IMR-90 (cell line): ENCODE measurements around the gene DENND1C. TPM values are rescaled to one million over a fixed set of nuclear protein-coding genes. Genes with fewer than 3 reads are reported as not detected.

Source experiments
- ATAC-seq: fragments of 200-7000 bp; cut with Tn5 transposase; 2 replicates; pipeline ENCODE4 v1.9.1; 2020; ENCODE audit warnings: low read depth, mild to moderate bottlenecking, moderate library complexity
- BruUV-seq: library from RNA; stranded (reverse); fragments of 400-500 nt; replicated peaks from 2 replicates; lab custom pipeline; 2021; lab: Mats Ljungman, UMichigan
- CTCF ChIA-PET: fragments of 300-600 bp; formaldehyde crosslinking; extraction: SDS; loops from one replicate; lab custom pipeline; 2021; ENCODE audit warnings: antibody characterized with exemption; lab: Yijun Ruan, JAX
- POLR2A ChIA-PET: fragments of 300-600 bp; sonication (Branson Sonifier 250); formaldehyde crosslinking; loops from one replicate; lab custom pipeline; 2022; ENCODE audit warnings: antibody characterized with exemption; ENCODE audit not compliant: unreplicated experiment; lab: Charles Lee
- DNase-seq: peaks from one replicate; pipeline ENCODE4 v3.0.0; 2013
- H2AFZ ChIP-seq: replicated peaks from 2 replicates; pipeline ENCODE3; 2013; ENCODE audit warnings: low read length, mild to moderate bottlenecking; ENCODE audit not compliant: poor library complexity
- H2AK5ac ChIP-seq: 2 replicates; pipeline ENCODE4 v1.6.1; 2013; ENCODE audit warnings: low read depth, low read length, inconsistent platforms
- H2AK9ac ChIP-seq: replicated peaks from 2 replicates; pipeline ENCODE3; 2013; ENCODE audit warnings: mild to moderate bottlenecking, low read depth, low read length, moderate library complexity; ENCODE audit not compliant: poor library complexity
- H2BK120ac ChIP-seq: 2 replicates; pipeline ENCODE4 v1.6.1; 2013; ENCODE audit warnings: low read depth, low read length, inconsistent platforms
- H2BK15ac ChIP-seq: 3 replicates; pipeline ENCODE4 v1.6.1; 2013; ENCODE audit warnings: low read depth, low read length, inconsistent platforms
- H2BK20ac ChIP-seq: 2 replicates; pipeline ENCODE4 v1.6.1; 2013; ENCODE audit warnings: low read depth, mild to moderate bottlenecking, inconsistent platforms, low read length, moderate library complexity
- H2BK5ac ChIP-seq: 2 replicates; pipeline ENCODE4 v1.6.1; 2013; ENCODE audit warnings: mild to moderate bottlenecking, low read depth, low read length, inconsistent platforms; ENCODE audit not compliant: poor library complexity, severe bottlenecking
- H3K14ac ChIP-seq: replicated peaks from 2 replicates; pipeline ENCODE4 v1.6.1; 2013; ENCODE audit warnings: low read depth, low read length, inconsistent platforms
- H3K18ac ChIP-seq: 2 replicates; pipeline ENCODE4 v1.6.1; 2013; ENCODE audit warnings: low read depth, low read length, control low read depth
- H3K23ac ChIP-seq: 2 replicates; pipeline ENCODE4 v1.6.1; 2013; ENCODE audit warnings: low read depth, low read length, inconsistent platforms
- H3K27ac ChIP-seq: 2 replicates; pipeline ENCODE4 v1.5.1; 2013; ENCODE audit warnings: mild to moderate bottlenecking, control low read depth, low read length; ENCODE audit not compliant: insufficient read depth
- H3K27me3 ChIP-seq: 2 replicates; pipeline ENCODE4 v1.6.1; 2013; ENCODE audit warnings: low read length; ENCODE audit not compliant: control insufficient read depth, insufficient read depth
- H3K36me3 ChIP-seq: 2 replicates; pipeline ENCODE4 v1.6.1; 2013; ENCODE audit warnings: low read length, mixed read lengths; ENCODE audit not compliant: control insufficient read depth, insufficient read depth
- H3K4ac ChIP-seq: 2 replicates; pipeline ENCODE4 v1.6.1; 2013; ENCODE audit warnings: low read depth, low read length, inconsistent platforms
- H3K4me1 ChIP-seq: 2 replicates; pipeline ENCODE4 v1.6.1; 2013; ENCODE audit warnings: low read length, mixed read lengths; ENCODE audit not compliant: control insufficient read depth, insufficient read depth
- H3K4me2 ChIP-seq: 2 replicates; pipeline ENCODE4 v1.6.1; 2013; ENCODE audit warnings: low read depth, mild to moderate bottlenecking, control low read depth, low read length, moderate library complexity
- H3K4me3 ChIP-seq: 2 replicates; pipeline ENCODE4 v1.5.1; 2013; ENCODE audit warnings: low read depth, mild to moderate bottlenecking, control low read depth, low read length, moderate library complexity; ENCODE audit not compliant: insufficient read depth
- H3K56ac ChIP-seq: 2 replicates; pipeline ENCODE4 v1.6.1; 2013; ENCODE audit warnings: low read length, inconsistent platforms; ENCODE audit not compliant: insufficient read depth; ENCODE audit errors: extremely low read depth
- H3K79me1 ChIP-seq, 2 experiments: 2 replicates each; pipeline ENCODE4 v1.6.1; 2013; ENCODE audit warnings: low read length in 2 of 2, inconsistent platforms in 1 of 2, low read depth in 1 of 2
- H3K9ac ChIP-seq: 2 replicates; pipeline ENCODE4 v1.6.1; 2013; ENCODE audit warnings: low read depth, low read length, control low read depth
- H3K9me1 ChIP-seq: 2 replicates; pipeline ENCODE4 v1.6.1; 2013; ENCODE audit warnings: low read length, inconsistent platforms; ENCODE audit not compliant: insufficient read depth
- H3K9me3 ChIP-seq: 2 replicates; pipeline ENCODE4 v1.6.1; 2013; ENCODE audit warnings: low read length; ENCODE audit not compliant: control insufficient read depth, insufficient read depth
- H4K20me1 ChIP-seq: 2 replicates; pipeline ENCODE4 v1.6.1; 2013; ENCODE audit warnings: low read length, inconsistent platforms; ENCODE audit not compliant: insufficient read depth
- H4K5ac ChIP-seq: 2 replicates; pipeline ENCODE4 v1.6.1; 2013; ENCODE audit warnings: mild to moderate bottlenecking, low read depth, low read length, control low read depth
- H4K8ac ChIP-seq, 2 experiments: 2 replicates each; pipeline ENCODE4 v1.6.1; 2013; ENCODE audit warnings: low read depth in 2 of 2, low read length in 2 of 2, control low read depth in 1 of 2, inconsistent platforms in 1 of 2
- H4K91ac ChIP-seq: 2 replicates; pipeline ENCODE4 v1.6.1; 2013; ENCODE audit warnings: low read depth, low read length, inconsistent platforms; ENCODE audit not compliant: insufficient read depth
- BHLHE40 ChIP-seq: fragments of 150-350 bp; IDR thresholded peaks from 2 replicates; pipeline ENCODE4 v1.6.1; 2016; ENCODE audit warnings: mild to moderate bottlenecking, low read depth, low read length
- CEBPB ChIP-seq: IDR thresholded peaks from 2 replicates; pipeline ENCODE4 v1.6.1; 2012; ENCODE audit warnings: low read depth, low read length, improper control_type of control experiment
- CHD1 ChIP-seq: IDR thresholded peaks from 2 replicates; pipeline ENCODE4 v1.6.1; 2012; ENCODE audit warnings: low read depth, low read length, improper control_type of control experiment
- FOS ChIP-seq: fragments of 150-350 bp; IDR thresholded peaks from 2 replicates; pipeline ENCODE4 v1.6.1; 2016; ENCODE audit warnings: low read depth, low read length
- MAFK ChIP-seq: IDR thresholded peaks from 2 replicates; pipeline ENCODE4 v1.6.1; 2012; ENCODE audit warnings: low read depth, low read length, improper control_type of control experiment
- MAZ ChIP-seq: IDR thresholded peaks from 2 replicates; pipeline ENCODE4 v1.6.1; 2012; ENCODE audit warnings: low read depth, mild to moderate bottlenecking, low read length, improper control_type of control experiment, moderate library complexity, borderline replicate concordance
- MXI1 ChIP-seq: IDR thresholded peaks from 2 replicates; pipeline ENCODE4 v1.6.1; 2012; ENCODE audit warnings: low read depth, mild to moderate bottlenecking, low read length, moderate library complexity, borderline replicate concordance
- NFE2L2 ChIP-seq: fragments of 150-350 bp; IDR thresholded peaks from 2 replicates; pipeline ENCODE4 v1.6.1; 2016; ENCODE audit warnings: low read depth, mild to moderate bottlenecking, low read length
- POLR2A ChIP-seq: IDR thresholded peaks from 2 replicates; pipeline ENCODE4 v1.6.1; 2012; ENCODE audit warnings: mild to moderate bottlenecking, low read depth, low read length
- RAD21 ChIP-seq: IDR thresholded peaks from 2 replicates; pipeline ENCODE4 v1.6.1; 2012; ENCODE audit warnings: low read length, improper control_type of control experiment
- RCOR1 ChIP-seq: IDR thresholded peaks from 2 replicates; pipeline ENCODE4 v1.6.1; 2012; ENCODE audit warnings: mild to moderate bottlenecking, low read length, improper control_type of control experiment; ENCODE audit not compliant: insufficient replicate concordance
- RFX5 ChIP-seq: IDR thresholded peaks from 2 replicates; pipeline ENCODE4 v1.8.0; 2012; ENCODE audit warnings: low read depth, mild to moderate bottlenecking, low read length, moderate library complexity
- SMC3 ChIP-seq: fragments of 150-350 bp; IDR thresholded peaks from 2 replicates; pipeline ENCODE4 v1.6.1; 2016; ENCODE audit warnings: low read depth, mild to moderate bottlenecking, antibody characterized with exemption, low read length, moderate library complexity
- WGBS, 2 experiments: methylation state at CpG; one replicate each; pipeline versions ENCODE4 v1.1.5 to v1.1.7; 2013; ENCODE audit warnings: missing lambda C conversion rate in 2 of 2; ENCODE audit not compliant: insufficient read length in 1 of 2; ENCODE audit errors: extremely low coverage in 2 of 2; 5-methylcytosine and 5-hydroxymethylcytosine counted together
- dilution Hi-C: fragments of 300-500 bp; cut with HindIII; formaldehyde crosslinking; loops from one replicate; pipeline ENCODE4 v1.14.3; 2018; ENCODE audit warnings: low sequenced_read_pairs; ENCODE audit not compliant: unreplicated experiment
- in situ Hi-C: fragments of 300-500 bp; cut with MboI; formaldehyde crosslinking; loops from 3 replicates; pipeline ENCODE4 v1.14.3; 2019; ENCODE audit warnings: low sequenced_read_pairs, inconsistent platforms, mixed read lengths
- intact Hi-C: fragments of 100-400 bp; cut with micrococcal nuclease; formaldehyde crosslinking; loops from 2 replicates; pipeline ENCODE4 v1.10.0; 2022
- polyA plus RNA-seq, 3 experiments: library from polyadenylated mRNA; depleted of rRNA; stranded (reverse); fragments of >200 nt; gene quantifications; 2 replicates each; pipeline ENCODE4 v1.2.3, GENCODE V29; 2012; ENCODE audit warnings: low replicate concordance in 1 of 3
- total RNA-seq: library from RNA; depleted of rRNA; stranded (reverse); fragments of >200 nt; gene quantifications from 2 replicates; pipeline ENCODE4 v1.2.3, GENCODE V29; 2012
- TF ChIP-seq, protein P1 (sequence below): fragments of 150-350 bp; IDR thresholded peaks from 2 replicates; pipeline ENCODE4 v1.6.1; 2016; ENCODE audit warnings: low read depth, mild to moderate bottlenecking, low read length, moderate library complexity, borderline replicate concordance
- TF ChIP-seq, protein P2 (sequence below): fragments of 150-350 bp; IDR thresholded peaks from 2 replicates; pipeline ENCODE4 v1.6.1; 2017; ENCODE audit warnings: mild to moderate bottlenecking, antibody characterized with exemption, low read length, low read depth
- TF ChIP-seq, protein P3 (sequence below): conservative IDR thresholded peaks from 2 replicates; pipeline ENCODE4 v1.5.1; 2012; ENCODE audit warnings: mild to moderate bottlenecking, low read depth, low read length, improper control_type of control experiment

DENND1C gene
- total and polyA plus RNA-seq, 2 of the 4 experiments (the other 2 are of a cell fraction), result not detected

DNA sequence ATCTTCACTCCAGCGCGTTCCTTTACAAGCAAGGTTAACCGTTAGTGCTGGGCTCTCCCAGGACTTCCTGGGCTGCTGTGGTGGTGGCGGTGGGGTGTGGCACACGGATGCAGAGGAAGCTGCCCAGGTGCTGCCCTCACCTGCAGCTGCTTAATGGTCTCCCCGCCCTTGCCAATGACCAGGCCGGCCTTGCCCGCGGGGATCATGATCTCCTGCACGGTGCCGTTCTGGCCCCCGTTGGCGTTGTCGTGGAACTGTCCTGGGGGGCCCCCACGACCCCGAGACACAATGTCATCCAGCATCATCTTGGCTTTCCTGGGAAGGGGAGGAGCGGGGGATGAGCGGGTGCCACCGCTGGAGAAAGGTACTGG lies 63.0 kb downstream of the DENND1C start:
- CTCF ChIA-PET, result interaction anchor here (0.6 kb wide), 1 partner anchor 338 kb away, joined by 3 read pairs; no protein-coding TSS in a partner anchor
- H3K36me3 ChIP-seq, result peaks cover 75% of the 10 kb centered on the region
- no peak overlapping the region for H4K5ac ChIP-seq
- peaks cover 3% of the 10 kb centered on the region; the same call in 1 of the 2 replicates for H3K9me1 ChIP-seq
- H2BK15ac ChIP-seq, result no peak overlapping the region
- H3K27ac ChIP-seq, result no peak overlapping the region
- peaks cover 0 to 46% of the 10 kb centered on the region in 2 experiments; a peak in 2 of 4 replicates for H3K79me1 ChIP-seq
- no peaks in the 10 kb centered on the region for H3K4me1 ChIP-seq
- dilution Hi-C loops (no loop called here), intact Hi-C loops (loop anchor here (10.0 kb wide), 1 partner anchor 374 kb away; no protein-coding TSS in a partner anchor), in situ Hi-C loops (no loop called here)
- no peak overlapping the region for H2BK120ac ChIP-seq
- no peak overlapping the region for H3K18ac ChIP-seq
- H3K4me3 ChIP-seq, result no peak overlapping the region
- ATAC-seq, result no peak
- no peak overlapping the region for H3K9ac ChIP-seq
- H2AFZ ChIP-seq, result no peak overlapping the region
- H4K20me1 ChIP-seq, result peaks cover 63% of the 10 kb centered on the region
- no peak overlapping the region for H2BK5ac ChIP-seq
- no peak overlapping the region for H4K91ac ChIP-seq
- no peak overlapping the region for H4K8ac ChIP-seq
- WGBS, 2 experiments, result 95% methylated on average over 12 of the region's 19 CpGs; no CpG with 5 or more reads in 1 of the 2 experiments
- no peak overlapping the region for H3K23ac ChIP-seq
- no peak overlapping the region for H2AK5ac ChIP-seq
- H3K14ac ChIP-seq, result no peak overlapping the region
- TF ChIP-seq FOS (no peak), SMC3 (no peak), CEBPB (no peak), MAFK (no peak), MAZ (no peak), POLR2A (no peak), RAD21 (no peak), RCOR1 (no peak), MXI1 (no peak), BHLHE40 (no peak), RFX5 (no peak), CHD1 (no peak), NFE2L2 (no peak)
- TF ChIP-seq, protein P1, sequence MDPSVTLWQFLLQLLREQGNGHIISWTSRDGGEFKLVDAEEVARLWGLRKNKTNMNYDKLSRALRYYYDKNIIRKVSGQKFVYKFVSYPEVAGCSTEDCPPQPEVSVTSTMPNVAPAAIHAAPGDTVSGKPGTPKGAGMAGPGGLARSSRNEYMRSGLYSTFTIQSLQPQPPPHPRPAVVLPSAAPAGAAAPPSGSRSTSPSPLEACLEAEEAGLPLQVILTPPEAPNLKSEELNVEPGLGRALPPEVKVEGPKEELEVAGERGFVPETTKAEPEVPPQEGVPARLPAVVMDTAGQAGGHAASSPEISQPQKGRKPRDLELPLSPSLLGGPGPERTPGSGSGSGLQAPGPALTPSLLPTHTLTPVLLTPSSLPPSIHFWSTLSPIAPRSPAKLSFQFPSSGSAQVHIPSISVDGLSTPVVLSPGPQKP, result no peak
- TF ChIP-seq, protein P2, sequence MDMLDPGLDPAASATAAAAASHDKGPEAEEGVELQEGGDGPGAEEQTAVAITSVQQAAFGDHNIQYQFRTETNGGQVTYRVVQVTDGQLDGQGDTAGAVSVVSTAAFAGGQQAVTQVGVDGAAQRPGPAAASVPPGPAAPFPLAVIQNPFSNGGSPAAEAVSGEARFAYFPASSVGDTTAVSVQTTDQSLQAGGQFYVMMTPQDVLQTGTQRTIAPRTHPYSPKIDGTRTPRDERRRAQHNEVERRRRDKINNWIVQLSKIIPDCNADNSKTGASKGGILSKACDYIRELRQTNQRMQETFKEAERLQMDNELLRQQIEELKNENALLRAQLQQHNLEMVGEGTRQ, result no peak
- TF ChIP-seq, protein P3, sequence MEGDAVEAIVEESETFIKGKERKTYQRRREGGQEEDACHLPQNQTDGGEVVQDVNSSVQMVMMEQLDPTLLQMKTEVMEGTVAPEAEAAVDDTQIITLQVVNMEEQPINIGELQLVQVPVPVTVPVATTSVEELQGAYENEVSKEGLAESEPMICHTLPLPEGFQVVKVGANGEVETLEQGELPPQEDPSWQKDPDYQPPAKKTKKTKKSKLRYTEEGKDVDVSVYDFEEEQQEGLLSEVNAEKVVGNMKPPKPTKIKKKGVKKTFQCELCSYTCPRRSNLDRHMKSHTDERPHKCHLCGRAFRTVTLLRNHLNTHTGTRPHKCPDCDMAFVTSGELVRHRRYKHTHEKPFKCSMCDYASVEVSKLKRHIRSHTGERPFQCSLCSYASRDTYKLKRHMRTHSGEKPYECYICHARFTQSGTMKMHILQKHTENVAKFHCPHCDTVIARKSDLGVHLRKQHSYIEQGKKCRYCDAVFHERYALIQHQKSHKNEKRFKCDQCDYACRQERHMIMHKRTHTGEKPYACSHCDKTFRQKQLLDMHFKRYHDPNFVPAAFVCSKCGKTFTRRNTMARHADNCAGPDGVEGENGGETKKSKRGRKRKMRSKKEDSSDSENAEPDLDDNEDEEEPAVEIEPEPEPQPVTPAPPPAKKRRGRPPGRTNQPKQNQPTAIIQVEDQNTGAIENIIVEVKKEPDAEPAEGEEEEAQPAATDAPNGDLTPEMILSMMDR, result no peak
- H2BK20ac ChIP-seq, result no peak overlapping the region
- no TSS peak for BruUV-seq
- no peaks in the 10 kb centered on the region for H3K27me3 ChIP-seq
- no peak overlapping the region for H3K4ac ChIP-seq
- DNase-seq, result no peak
- POLR2A ChIA-PET, result no interaction called here
- no peak overlapping the region for H3K4me2 ChIP-seq
- no peak overlapping the region for H3K56ac ChIP-seq
- H3K9me3 ChIP-seq, result no peaks in the 10 kb centered on the region
- H2AK9ac ChIP-seq, result no peak overlapping the region
